Measurements from ENCODE around the gene DACT3. TPM values are rescaled to one million over a fixed set of nuclear protein-coding genes. Genes with fewer than 3 reads are reported as not detected.

DACT3 gene
- polyA plus RNA-seq, 1 donor from 2014 or later, result 29.3 TPM

GRCh38 chr19:46656541-46656940, 4.4 kb downstream of the DACT3 start:
- Histone ChIP-seq H3K9me2 (ENCODE audit: insufficient read depth, low read length) (no peaks in the 10 kb centered on the region), H4K20me1 (ENCODE audit: insufficient read depth) (no peaks in the 10 kb centered on the region), H3K4me2 (ENCODE audit: low read length) (no peak overlapping the region), H3K4me3 (ENCODE audit: low read length) (no peak overlapping the region), H3K9ac (ENCODE audit: low read length) (no peak overlapping the region), H3K27me3 (ENCODE audit: insufficient read depth, low read depth, low read length) (no peaks in the 10 kb centered on the region), H3K27ac (ENCODE audit: low read length) (no peak overlapping the region), H3F3A (ENCODE audit: insufficient read depth, low read length, poor library complexity, severe bottlenecking) (no peaks in the 10 kb centered on the region), H3K36me3 (ENCODE audit: insufficient read depth, low read length) (no peaks in the 10 kb centered on the region), H3K79me2 (replicated peaks; ENCODE audit: insufficient read depth, low read length) (peaks cover 21% of the 10 kb centered on the region), H2AFZ (ENCODE audit: low read depth, low read length) (no peak overlapping the region), H3K9me3 (ENCODE audit: low read length) (no peaks in the 10 kb centered on the region)
- TF ChIP-seq EP300 (conservative IDR thresholded peaks at IDR 0.05; ENCODE audit: poor library complexity, severe bottlenecking) (no peak), TAF1 (IDR thresholded peaks at IDR 0.05; ENCODE audit: low read depth) (no peak), MXI1 (conservative IDR thresholded peaks at IDR 0.05; ENCODE audit: poor library complexity, severe bottlenecking) (no peak), EZH2 (IDR thresholded peaks at IDR 0.05; ENCODE audit: borderline replicate concordance, insufficient read depth, low read length, poor library complexity, severe bottlenecking) (no peak), REST (IDR thresholded peaks at IDR 0.05; ENCODE audit: borderline replicate concordance) (no peak), POLR2AphosphoS5 (IDR thresholded peaks at IDR 0.05) (no peak), RAD21 (conservative IDR thresholded peaks at IDR 0.05) (no peak), SMC3 (conservative IDR thresholded peaks at IDR 0.05; ENCODE audit: poor library complexity) (no peak)
- TF ChIP-seq, protein P1, sequence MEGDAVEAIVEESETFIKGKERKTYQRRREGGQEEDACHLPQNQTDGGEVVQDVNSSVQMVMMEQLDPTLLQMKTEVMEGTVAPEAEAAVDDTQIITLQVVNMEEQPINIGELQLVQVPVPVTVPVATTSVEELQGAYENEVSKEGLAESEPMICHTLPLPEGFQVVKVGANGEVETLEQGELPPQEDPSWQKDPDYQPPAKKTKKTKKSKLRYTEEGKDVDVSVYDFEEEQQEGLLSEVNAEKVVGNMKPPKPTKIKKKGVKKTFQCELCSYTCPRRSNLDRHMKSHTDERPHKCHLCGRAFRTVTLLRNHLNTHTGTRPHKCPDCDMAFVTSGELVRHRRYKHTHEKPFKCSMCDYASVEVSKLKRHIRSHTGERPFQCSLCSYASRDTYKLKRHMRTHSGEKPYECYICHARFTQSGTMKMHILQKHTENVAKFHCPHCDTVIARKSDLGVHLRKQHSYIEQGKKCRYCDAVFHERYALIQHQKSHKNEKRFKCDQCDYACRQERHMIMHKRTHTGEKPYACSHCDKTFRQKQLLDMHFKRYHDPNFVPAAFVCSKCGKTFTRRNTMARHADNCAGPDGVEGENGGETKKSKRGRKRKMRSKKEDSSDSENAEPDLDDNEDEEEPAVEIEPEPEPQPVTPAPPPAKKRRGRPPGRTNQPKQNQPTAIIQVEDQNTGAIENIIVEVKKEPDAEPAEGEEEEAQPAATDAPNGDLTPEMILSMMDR (IDR thresholded peaks at IDR 0.05; ENCODE audit: poor library complexity, severe bottlenecking), result no peak

- Histone ChIP-seq H3F3A (ENCODE audit: insufficient read depth, low read length, poor library complexity, severe bottlenecking) (no peaks in the 10 kb centered on the region), H3K9me2 (ENCODE audit: insufficient read depth, low read length) (no peaks in the 10 kb centered on the region), H3K36me3 (ENCODE audit: insufficient read depth, low read length) (no peaks in the 10 kb centered on the region), H3K79me2 (replicated peaks; ENCODE audit: insufficient read depth, low read length) (peaks cover 12% of the 10 kb centered on the region), H3K4me2 (ENCODE audit: low read length) (no peak overlapping the region), H3K27ac (ENCODE audit: low read length) (no peak overlapping the region), H3K9me3 (ENCODE audit: low read length) (no peaks in the 10 kb centered on the region), H4K20me1 (ENCODE audit: insufficient read depth) (no peaks in the 10 kb centered on the region), H3K9ac (ENCODE audit: low read length) (no peak overlapping the region), H2AFZ (ENCODE audit: low read depth, low read length) (no peak overlapping the region), H3K4me3 (ENCODE audit: low read length) (no peak overlapping the region), H3K27me3 (ENCODE audit: insufficient read depth, low read depth, low read length) (peaks cover 8% of the 10 kb centered on the region)
- TF ChIP-seq, protein P1 (IDR thresholded peaks at IDR 0.05; ENCODE audit: poor library complexity, severe bottlenecking), result no peak
- TF ChIP-seq EP300 (conservative IDR thresholded peaks at IDR 0.05; ENCODE audit: poor library complexity, severe bottlenecking) (no peak), POLR2AphosphoS5 (IDR thresholded peaks at IDR 0.05) (no peak), TAF1 (IDR thresholded peaks at IDR 0.05; ENCODE audit: low read depth) (no peak)
Observed at GRCh38 chr19:46654621-46655152, 6.3 kb downstream of the DACT3 start.

Measured in neural cell (in vitro differentiated cells).